ENCODE results near the gene NLGN4X. TPM values are rescaled to one million over a fixed set of nuclear protein-coding genes. Genes with fewer than 3 reads are reported as not detected.

NLGN4X gene
- total RNA-seq, 1 donor from 2014 or later: 45.0 TPM

DNA sequence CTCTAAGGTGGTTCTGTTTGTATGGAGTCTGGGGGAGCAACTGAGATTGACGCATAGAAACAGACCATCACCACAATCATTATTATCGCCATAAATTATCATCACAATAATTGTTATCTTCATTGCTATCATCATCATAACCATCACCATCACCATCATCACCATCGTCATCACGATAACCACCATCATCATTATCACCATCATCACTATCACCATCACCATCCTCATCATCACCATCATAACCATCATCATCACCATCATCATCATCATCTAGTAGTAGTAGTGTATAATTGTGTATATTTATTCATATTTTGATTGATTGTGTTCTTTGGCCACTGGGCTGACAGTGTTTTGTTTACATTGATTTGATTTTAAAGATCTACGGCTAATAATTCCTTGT lies 95.7 kb downstream of the NLGN4X start:
- TF ChIP-seq, protein P1, sequence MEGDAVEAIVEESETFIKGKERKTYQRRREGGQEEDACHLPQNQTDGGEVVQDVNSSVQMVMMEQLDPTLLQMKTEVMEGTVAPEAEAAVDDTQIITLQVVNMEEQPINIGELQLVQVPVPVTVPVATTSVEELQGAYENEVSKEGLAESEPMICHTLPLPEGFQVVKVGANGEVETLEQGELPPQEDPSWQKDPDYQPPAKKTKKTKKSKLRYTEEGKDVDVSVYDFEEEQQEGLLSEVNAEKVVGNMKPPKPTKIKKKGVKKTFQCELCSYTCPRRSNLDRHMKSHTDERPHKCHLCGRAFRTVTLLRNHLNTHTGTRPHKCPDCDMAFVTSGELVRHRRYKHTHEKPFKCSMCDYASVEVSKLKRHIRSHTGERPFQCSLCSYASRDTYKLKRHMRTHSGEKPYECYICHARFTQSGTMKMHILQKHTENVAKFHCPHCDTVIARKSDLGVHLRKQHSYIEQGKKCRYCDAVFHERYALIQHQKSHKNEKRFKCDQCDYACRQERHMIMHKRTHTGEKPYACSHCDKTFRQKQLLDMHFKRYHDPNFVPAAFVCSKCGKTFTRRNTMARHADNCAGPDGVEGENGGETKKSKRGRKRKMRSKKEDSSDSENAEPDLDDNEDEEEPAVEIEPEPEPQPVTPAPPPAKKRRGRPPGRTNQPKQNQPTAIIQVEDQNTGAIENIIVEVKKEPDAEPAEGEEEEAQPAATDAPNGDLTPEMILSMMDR (IDR thresholded peaks at IDR 0.05; ENCODE audit: unreplicated experiment): no peak
- Mint-ChIP-seq H3K27me3 (no peaks in the 10 kb centered on the region), H3K36me3 (ENCODE audit: insufficient read depth) (peaks cover 9% of the 10 kb centered on the region), H3K9me3 (ENCODE audit: low read depth) (no peaks in the 10 kb centered on the region), H3K4me1 (ENCODE audit: low read depth) (no peaks in the 10 kb centered on the region), H3K27ac (no peak overlapping the region), H3K4me3 (ENCODE audit: low read depth) (no peak overlapping the region)
- DNase-seq (ENCODE audit: low spot score, unreplicated experiment): no peak

DNA sequence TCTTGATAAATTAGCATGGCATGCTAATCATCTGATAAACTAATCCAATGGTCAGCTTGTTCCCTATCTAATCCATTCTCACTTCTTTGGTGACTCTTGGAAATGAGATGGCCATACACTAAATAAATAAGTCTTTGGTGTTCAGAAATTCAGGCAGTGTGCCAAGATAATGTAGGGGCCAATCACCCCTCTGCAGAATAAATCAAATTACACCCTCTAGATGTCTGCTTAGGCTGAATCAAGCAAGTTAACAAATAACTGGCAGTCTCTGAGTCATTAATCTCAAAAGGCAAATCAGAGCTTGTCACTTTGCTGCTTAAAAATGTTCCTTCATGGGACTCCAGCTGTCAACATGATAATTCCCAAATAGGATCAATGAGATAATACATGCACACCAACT lies 97.4 kb downstream of the NLGN4X start:
- no peaks in the 10 kb centered on the region for H3K4me1 Mint-ChIP-seq (ENCODE audit: low read depth)
- no peaks in the 10 kb centered on the region for H3K36me3 Mint-ChIP-seq (ENCODE audit: insufficient read depth)
- DNase-seq (ENCODE audit: low spot score, unreplicated experiment): no peak
- TF ChIP-seq, protein P1 (IDR thresholded peaks at IDR 0.05; ENCODE audit: unreplicated experiment): no peak
- H3K4me3 Mint-ChIP-seq (ENCODE audit: low read depth): no peak overlapping the region
- H3K9me3 Mint-ChIP-seq (ENCODE audit: low read depth): no peaks in the 10 kb centered on the region
- no peak overlapping the region for H3K27ac Mint-ChIP-seq
- H3K27me3 Mint-ChIP-seq: no peaks in the 10 kb centered on the region

- H3K27me3 Mint-ChIP-seq: no peaks in the 10 kb centered on the region
- no peak overlapping the region for H3K27ac Mint-ChIP-seq
- TF ChIP-seq, protein P1 (IDR thresholded peaks at IDR 0.05; ENCODE audit: unreplicated experiment): no peak
- H3K4me1 Mint-ChIP-seq (ENCODE audit: low read depth): no peaks in the 10 kb centered on the region
- H3K36me3 Mint-ChIP-seq (ENCODE audit: insufficient read depth): no peaks in the 10 kb centered on the region
- no peaks in the 10 kb centered on the region for H3K9me3 Mint-ChIP-seq (ENCODE audit: low read depth)
- no peak for DNase-seq (ENCODE audit: low spot score, unreplicated experiment)
- H3K4me3 Mint-ChIP-seq (ENCODE audit: low read depth): no peak overlapping the region
Measured at GRCh38 chrX:6129195-6129594, 99.5 kb downstream of the NLGN4X start.

- Mint-ChIP-seq H3K27me3 (no peaks in the 10 kb centered on the region), H3K36me3 (ENCODE audit: insufficient read depth) (no peaks in the 10 kb centered on the region), H3K4me3 (ENCODE audit: low read depth) (no peak overlapping the region), H3K27ac (no peak overlapping the region), H3K9me3 (ENCODE audit: low read depth) (no peaks in the 10 kb centered on the region), H3K4me1 (ENCODE audit: low read depth) (no peaks in the 10 kb centered on the region)
- DNase-seq (ENCODE audit: low spot score, unreplicated experiment): no peak
- TF ChIP-seq, protein P1 (IDR thresholded peaks at IDR 0.05; ENCODE audit: unreplicated experiment): no peak
Measured at GRCh38 chrX:6120329-6120728, 108.3 kb downstream of the NLGN4X start.

DNA sequence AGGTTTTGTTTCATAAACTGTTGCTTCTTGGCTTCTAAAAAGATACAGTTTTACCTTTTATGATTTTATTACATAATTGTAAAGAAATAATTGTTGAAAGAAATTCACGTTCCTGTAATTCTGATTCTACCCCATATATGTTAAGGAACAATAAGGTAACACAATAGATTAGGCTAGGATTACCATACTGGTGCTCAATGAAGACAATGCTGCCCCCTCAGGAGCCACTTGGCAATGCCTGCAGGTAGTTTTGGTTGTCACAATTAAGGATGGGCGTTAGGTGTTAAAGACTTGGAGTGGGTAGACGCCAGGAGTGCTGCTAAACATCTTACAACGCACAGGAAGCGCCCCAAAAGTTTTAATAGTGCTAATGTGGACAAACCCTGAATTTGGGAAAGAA lies 133.2 kb downstream of the NLGN4X start:
- H3K4me1 Mint-ChIP-seq (ENCODE audit: low read depth): no peaks in the 10 kb centered on the region
- H3K36me3 Mint-ChIP-seq (ENCODE audit: insufficient read depth): peaks cover 11% of the 10 kb centered on the region
- no peaks in the 10 kb centered on the region for H3K27me3 Mint-ChIP-seq
- H3K4me3 Mint-ChIP-seq (ENCODE audit: low read depth): no peak overlapping the region
- no peak overlapping the region for H3K27ac Mint-ChIP-seq
- peaks cover 20% of the 10 kb centered on the region for H3K9me3 Mint-ChIP-seq (ENCODE audit: low read depth)
- no peak for DNase-seq (ENCODE audit: low spot score, unreplicated experiment)
- TF ChIP-seq, protein P1 (IDR thresholded peaks at IDR 0.05; ENCODE audit: unreplicated experiment): peak; percentile 37

Measured in progenitor cell of endocrine pancreas (in vitro differentiated cells).